HepG2 (cell line): Measurements from ENCODE around the gene ENTPD7. TPM values are rescaled to one million over a fixed set of nuclear protein-coding genes. Genes with fewer than 3 reads are reported as not detected.

Experiments
- CHD4 ChIP-seq: fragments of 200-600 bp; sonication (generic); IDR thresholded peaks from 2 replicates; pipeline ENCODE4 v1.7.0; 2017; ENCODE audit warnings: mild to moderate bottlenecking, low read length, borderline replicate concordance
- CSRNP2 ChIP-seq: sonication (generic); formaldehyde crosslinking; conservative IDR thresholded peaks from 2 replicates; pipeline ENCODE4 v1.8.0; 2022; ENCODE audit warnings: low read depth, missing genetic modification reagents
- DMTF1 ChIP-seq: sonication (generic); formaldehyde crosslinking; IDR thresholded peaks from 2 replicates; pipeline ENCODE4 v1.4.0; 2020; ENCODE audit warnings: mild to moderate bottlenecking, missing genetic modification reagents
- DRAP1 ChIP-seq: IDR thresholded peaks from 2 replicates; pipeline ENCODE4 v1.6.1; 2016; ENCODE audit warnings: missing genetic modification reagents, missing compliant biosample characterization
- FOXK2 ChIP-seq: fragments of 450-650 bp; IDR thresholded peaks from 2 replicates; pipeline ENCODE4 v1.6.1; 2016
- KDM1A ChIP-seq: IDR thresholded peaks from 2 replicates; pipeline ENCODE4 v1.6.1; 2016; ENCODE audit warnings: missing compliant biosample characterization
- MTF1 ChIP-seq: sonication (generic); formaldehyde crosslinking; IDR thresholded peaks from 2 replicates; pipeline ENCODE4 v1.5.0; 2020; ENCODE audit warnings: missing genetic modification reagents
- MYPOP ChIP-seq: sonication (generic); formaldehyde crosslinking; IDR thresholded peaks from 2 replicates; pipeline ENCODE4 v1.8.1; 2023; ENCODE audit warnings: mild to moderate bottlenecking, moderate library complexity, missing genetic modification reagents
- RFX5 ChIP-seq: IDR thresholded peaks from 2 replicates; pipeline ENCODE4 v1.6.1; 2011; ENCODE audit warnings: low read depth, low read length, improper control_type of control experiment
- XBP1 ChIP-seq: sonication (generic); formaldehyde crosslinking; IDR thresholded peaks from 2 replicates; pipeline ENCODE4 v1.5.0; 2020; ENCODE audit warnings: missing genetic modification reagents
- ZBTB44 ChIP-seq: sonication (generic); formaldehyde crosslinking; IDR thresholded peaks from 2 replicates; pipeline ENCODE4 v1.4.0; 2020; ENCODE audit warnings: missing genetic modification reagents
- ZNF44 ChIP-seq: sonication (generic); formaldehyde crosslinking; IDR thresholded peaks from 2 replicates; pipeline ENCODE4 v1.5.1; 2020; ENCODE audit warnings: mild to moderate bottlenecking, missing genetic modification reagents
- ZNF446 ChIP-seq: sonication (generic); formaldehyde crosslinking; IDR thresholded peaks from 2 replicates; pipeline ENCODE4 v1.5.0; 2020; ENCODE audit warnings: mild to moderate bottlenecking, missing genetic modification reagents
- ZNF512 ChIP-seq: sonication (generic); formaldehyde crosslinking; IDR thresholded peaks from 2 replicates; pipeline ENCODE4 v1.4.0; 2020; ENCODE audit warnings: mild to moderate bottlenecking, missing genetic modification reagents
- ZNF609 ChIP-seq: sonication (generic); formaldehyde crosslinking; IDR thresholded peaks from 2 replicates; pipeline ENCODE4 v1.4.0; 2020; ENCODE audit warnings: mild to moderate bottlenecking, missing genetic modification reagents, borderline replicate concordance
- polyA plus RNA-seq, 8 experiments: library from polyadenylated mRNA; depleted of rRNA in 3 of 8; stranded (reverse) in 7 of 8; unstranded in 1 of 8; fragments of >200 nt; fragmentation: Illumina TruSeq in 4 of 8; extraction: Trizol in 4 of 8; gene quantifications; 2 replicates each; pipeline versions ENCODE4 v1.2.1 to v1.2.3, GENCODE V29; 2011 to 2016; ENCODE audit warnings: low read depth in 4 of 8, missing spikeins in 1 of 8, mixed read lengths in 1 of 8; ENCODE audit not compliant: insufficient read depth in 1 of 8
- total RNA-seq, 5 experiments: library from RNA; depleted of rRNA; stranded (reverse); fragments of >200 nt; fragmentation: Illumina TruSeq; extraction: Trizol; gene quantifications; 2 replicates each; pipeline ENCODE4 v1.2.3, GENCODE V29; 2016; ENCODE audit warnings: low read depth in 1 of 5

Gene ENTPD7
- total and polyA plus RNA-seq, 2 of the 13 experiments (the other 11 are each of a cell fraction or from before 2014, with no cell fraction given), result 7.6 to 36.5 TPM

GRCh38 chr10:99621454-99622251 lies 37.7 kb upstream of the ENTPD7 start (continued):
- TF ChIP-seq ZBTB44 (CRISPR knock-in tag) (no peak), RFX5 (no peak), ZNF446 (no peak), DMTF1 (CRISPR knock-in tag) (no peak), ZNF512 (CRISPR knock-in tag) (no peak), MTF1 (CRISPR knock-in tag) (no peak), KDM1A (no peak), XBP1 (CRISPR knock-in tag) (no peak), DRAP1 (CRISPR knock-in tag) (no peak), MYPOP (CRISPR knock-in tag) (no peak), FOXK2 (no peak), CSRNP2 (no peak), ZNF44 (CRISPR knock-in tag) (no peak), CHD4 (no peak), ZNF609 (no peak)
